H9 (cell line): ENCODE data around the gene DCAF4L1. TPM values are rescaled to one million over a fixed set of nuclear protein-coding genes. Genes with fewer than 3 reads are reported as not detected.

ENCODE experiments used
- DNase-seq: peaks from one replicate; pipeline ENCODE4 v3.0.0-alpha.2; 2017
- H2AFZ ChIP-seq: one replicate; pipeline ENCODE4 v1.6.1; 2013; ENCODE audit warnings: mild to moderate bottlenecking, low read length, control low read depth, moderate library complexity
- H2AK5ac ChIP-seq: 2 replicates; pipeline ENCODE4 v1.6.1; 2013; ENCODE audit warnings: low read length, control low read depth, mixed read lengths; ENCODE audit not compliant: insufficient read length
- H2BK120ac ChIP-seq: one replicate; pipeline ENCODE4 v1.6.1; 2013; ENCODE audit warnings: low read depth, mild to moderate bottlenecking, low read length, control low read depth, inconsistent platforms; ENCODE audit not compliant: poor library complexity, severe bottlenecking
- H2BK12ac ChIP-seq: 2 replicates; pipeline ENCODE4 v1.6.1; 2013; ENCODE audit warnings: low read length, control low read depth, mixed read lengths, low read depth; ENCODE audit not compliant: insufficient read length
- H2BK15ac ChIP-seq: 2 replicates; pipeline ENCODE4 v1.6.1; 2013; ENCODE audit warnings: low read depth, low read length, control low read depth
- H2BK20ac ChIP-seq: one replicate; pipeline ENCODE4 v1.6.1; 2013; ENCODE audit warnings: low read depth, mild to moderate bottlenecking, low read length, control low read depth, inconsistent platforms; ENCODE audit not compliant: poor library complexity, severe bottlenecking
- H2BK5ac ChIP-seq: 2 replicates; pipeline ENCODE4 v1.6.1; 2013; ENCODE audit warnings: low read length, control low read depth, mixed read lengths; ENCODE audit not compliant: insufficient read length
- H3K14ac ChIP-seq: 2 replicates; pipeline ENCODE4 v1.6.1; 2013; ENCODE audit warnings: low read length, control low read depth; ENCODE audit not compliant: insufficient read depth
- H3K18ac ChIP-seq: 2 replicates; pipeline ENCODE4 v1.6.1; 2013; ENCODE audit warnings: low read depth, mild to moderate bottlenecking, mixed read lengths, low read length, control low read depth; ENCODE audit not compliant: insufficient read length
- H3K23ac ChIP-seq: 2 replicates; pipeline ENCODE4 v1.6.1; 2013; ENCODE audit warnings: low read length, control low read depth, mixed read lengths, low read depth; ENCODE audit not compliant: insufficient read length
- H3K23me2 ChIP-seq: 2 replicates; pipeline ENCODE4 v1.6.1; 2013; ENCODE audit warnings: low read depth, mild to moderate bottlenecking, mixed read lengths, low read length, control low read depth; ENCODE audit not compliant: insufficient read length, poor library complexity, severe bottlenecking
- H3K27ac ChIP-seq: 2 replicates; pipeline ENCODE4 v1.5.1; 2013; ENCODE audit warnings: low read length, control low read depth, mixed read lengths, low read depth; ENCODE audit not compliant: insufficient read length
- H3K27me3 ChIP-seq: 2 replicates; pipeline ENCODE4 v1.6.1; 2013; ENCODE audit warnings: low read length, control low read depth, inconsistent platforms; ENCODE audit not compliant: insufficient read depth
- H3K4ac ChIP-seq: 2 replicates; pipeline ENCODE4 v1.6.1; 2013; ENCODE audit warnings: low read depth, mild to moderate bottlenecking, control low read depth, inconsistent platforms, low read length, moderate library complexity
- H3K4me1 ChIP-seq: 2 replicates; pipeline ENCODE4 v1.6.1; 2013; ENCODE audit warnings: low read length, control low read depth, inconsistent platforms; ENCODE audit not compliant: insufficient read depth
- H3K4me2 ChIP-seq: 2 replicates; pipeline ENCODE4 v1.6.1; 2013; ENCODE audit warnings: low read length, control low read depth, mixed read lengths; ENCODE audit not compliant: insufficient read length, insufficient read depth
- H3K56ac ChIP-seq: 2 replicates; pipeline ENCODE4 v1.6.1; 2013; ENCODE audit warnings: low read depth, mild to moderate bottlenecking, mixed read lengths, low read length, control low read depth; ENCODE audit not compliant: insufficient read length
- H3K79me1 ChIP-seq: 2 replicates; pipeline ENCODE4 v1.6.1; 2013; ENCODE audit warnings: low read depth, mild to moderate bottlenecking, moderate library complexity, low read length, control low read depth, inconsistent platforms; ENCODE audit not compliant: insufficient read depth, poor library complexity, severe bottlenecking
- H3K79me2 ChIP-seq: 2 replicates; pipeline ENCODE4 v1.6.1; 2013; ENCODE audit warnings: low read length, control low read depth, inconsistent platforms; ENCODE audit not compliant: insufficient read depth
- H3K9ac ChIP-seq: 2 replicates; pipeline ENCODE4 v1.6.1; 2013; ENCODE audit warnings: low read length, control low read depth, mixed read lengths; ENCODE audit not compliant: insufficient read length; ENCODE audit errors: extremely low read depth
- H3K9me3 ChIP-seq: one replicate; pipeline ENCODE4 v1.6.1; 2013; ENCODE audit warnings: low read depth, low read length, inconsistent platforms; ENCODE audit not compliant: control insufficient read depth
- H3T11ph ChIP-seq: one replicate; pipeline ENCODE4 v1.6.1; 2013; ENCODE audit warnings: mild to moderate bottlenecking, low read length, control low read depth, inconsistent platforms
- H4K20me1 ChIP-seq: one replicate; pipeline ENCODE4 v1.6.1; 2013; ENCODE audit not compliant: control insufficient read depth, insufficient read length, insufficient read depth
- H4K5ac ChIP-seq: 2 replicates; pipeline ENCODE4 v1.6.1; 2013; ENCODE audit warnings: low read depth, mild to moderate bottlenecking, mixed read lengths, low read length, control low read depth; ENCODE audit not compliant: insufficient read length
- H4K8ac ChIP-seq: replicated peaks from 2 replicates; pipeline ENCODE4 v1.6.1; 2013; ENCODE audit warnings: low read length, control low read depth, mixed read lengths, low read depth; ENCODE audit not compliant: insufficient read length
- H4K91ac ChIP-seq: 2 replicates; pipeline ENCODE4 v1.6.1; 2013; ENCODE audit warnings: low read depth, mild to moderate bottlenecking, moderate library complexity, mixed read lengths, low read length, control low read depth; ENCODE audit not compliant: insufficient read length
- H3K27ac Mint-ChIP-seq, 3 experiments: 2 replicates in 2 of 3; 3 replicates in 1 of 3; pipeline ENCODE4 v1.8.0; 2020 to 2021; ENCODE audit warnings: mixed read lengths in 3 of 3, mild to moderate bottlenecking in 1 of 3, moderate library complexity in 1 of 3
- H3K27me3 Mint-ChIP-seq: 2 replicates; pipeline ENCODE4 v1.8.0; 2021; ENCODE audit warnings: low read depth, mild to moderate bottlenecking, moderate library complexity, mixed read lengths
- H3K36me3 Mint-ChIP-seq, 3 experiments: 2 replicates in 2 of 3; 3 replicates in 1 of 3; pipeline ENCODE4 v1.8.0; 2020 to 2021; ENCODE audit warnings: low read depth in 3 of 3, mixed read lengths in 3 of 3; ENCODE audit not compliant: insufficient read depth in 1 of 3
- H3K4me1 Mint-ChIP-seq, 2 experiments: 2 replicates each; pipeline ENCODE4 v1.8.0; 2020; ENCODE audit warnings: mixed read lengths in 2 of 2
- H3K4me3 Mint-ChIP-seq, 2 experiments: 2 replicates in 1 of 2; 3 replicates in 1 of 2; pipeline ENCODE4 v1.8.0; 2020 to 2021; ENCODE audit warnings: mild to moderate bottlenecking in 2 of 2, mixed read lengths in 2 of 2, moderate library complexity in 1 of 2
- H3K9me3 Mint-ChIP-seq, 2 experiments: 2 replicates in 1 of 2; 3 replicates in 1 of 2; pipeline ENCODE4 v1.8.0; 2020; ENCODE audit warnings: mild to moderate bottlenecking in 2 of 2, mixed read lengths in 2 of 2, moderate library complexity in 1 of 2
- WGBS: extraction: QIAGEN DNeasy Blood & Tissue Kit; methylation state at CpG from one replicate; pipeline ENCODE4 v1.1.7; 2013; ENCODE audit warnings: missing lambda C conversion rate, low lambda C conversion rate, mixed read lengths; ENCODE audit not compliant: insufficient read length; ENCODE audit errors: extremely low coverage; 5-methylcytosine and 5-hydroxymethylcytosine counted together
- total RNA-seq: library from RNA; stranded (reverse); gene quantifications from 2 replicates; pipeline ENCODE4 v1.2.1, GENCODE V29; 2021
- TF ChIP-seq, protein P1 (sequence below): fragments of 200-600 bp; sonication (generic); conservative IDR thresholded peaks from 3 replicates; pipeline ENCODE4 v1.8.0; 2021; ENCODE audit warnings: antibody characterized with exemption, mild to moderate bottlenecking

The DCAF4L1 gene
- total RNA-seq, 1 experiment from 2014 or later, result 0.07 TPM

DNA sequence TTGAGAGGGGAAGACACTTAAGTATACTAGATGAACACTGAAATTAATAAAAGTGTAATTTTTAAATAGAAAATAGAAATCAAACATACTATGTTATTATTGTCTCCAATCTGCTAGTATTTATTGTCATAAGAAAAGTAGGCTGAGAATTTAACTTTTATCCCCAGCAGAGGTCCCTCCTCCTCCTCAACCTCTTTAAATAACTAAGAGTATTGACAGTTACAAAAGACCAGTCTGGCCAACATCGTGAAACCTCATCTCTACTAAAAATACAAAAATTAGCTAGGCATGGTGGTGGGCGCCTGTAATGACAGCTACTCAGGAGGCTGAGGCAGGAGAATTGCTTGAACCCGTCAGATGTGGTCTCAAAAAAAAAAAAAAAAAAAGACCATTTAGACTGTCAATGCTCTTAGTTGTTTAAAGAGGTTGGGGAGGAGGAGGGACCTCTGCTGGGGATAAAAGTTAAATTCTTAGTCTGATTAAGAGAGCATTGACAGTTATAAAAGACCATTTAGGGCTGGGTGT lies 13.0 kb downstream of the DCAF4L1 start:
- Histone ChIP-seq H3K4me2 (no peak overlapping the region), H2BK5ac (no peak overlapping the region), H3K4ac (no peak overlapping the region), H3K27ac (no peak overlapping the region), H2BK12ac (no peak overlapping the region), H3K56ac (no peak overlapping the region), H3K23ac (no peak overlapping the region), H3K79me1 (peaks cover 9% of the 10 kb centered on the region), H3K4me1 (no peaks in the 10 kb centered on the region), H4K8ac (no peak overlapping the region), H3K27me3 (no peaks in the 10 kb centered on the region), H3T11ph (no peak overlapping the region), H3K18ac (no peak overlapping the region), H4K5ac (no peak overlapping the region), H3K23me2 (peaks cover 12% of the 10 kb centered on the region), H3K79me2 (peaks cover 8% of the 10 kb centered on the region; the same call in 1 of the 2 replicates), H4K91ac (no peak overlapping the region), H3K9ac (no peak overlapping the region), H2BK20ac (no peak overlapping the region), H3K9me3 (no peaks in the 10 kb centered on the region), H2AK5ac (no peak overlapping the region), H2BK15ac (no peak overlapping the region), H4K20me1 (no peaks in the 10 kb centered on the region), H2AFZ (no peak overlapping the region), H3K14ac (no peak overlapping the region), H2BK120ac (no peak overlapping the region)
- Mint-ChIP-seq H3K9me3 (no peaks in the 10 kb centered on the region), H3K27me3 (no peaks in the 10 kb centered on the region), H3K36me3 (peaks cover 0 to 3% (median 0%) of the 10 kb centered on the region in 3 experiments; a peak in 2 of 7 replicates), H3K27ac (no peak overlapping the region), H3K4me3 (no peak overlapping the region), H3K4me1 (peaks cover 10 to 12% of the 10 kb centered on the region in 2 experiments)
- WGBS, result no CpG with 5 or more reads among the region's 3 CpGs
- DNase-seq, result no peak
- TF ChIP-seq, protein P1, sequence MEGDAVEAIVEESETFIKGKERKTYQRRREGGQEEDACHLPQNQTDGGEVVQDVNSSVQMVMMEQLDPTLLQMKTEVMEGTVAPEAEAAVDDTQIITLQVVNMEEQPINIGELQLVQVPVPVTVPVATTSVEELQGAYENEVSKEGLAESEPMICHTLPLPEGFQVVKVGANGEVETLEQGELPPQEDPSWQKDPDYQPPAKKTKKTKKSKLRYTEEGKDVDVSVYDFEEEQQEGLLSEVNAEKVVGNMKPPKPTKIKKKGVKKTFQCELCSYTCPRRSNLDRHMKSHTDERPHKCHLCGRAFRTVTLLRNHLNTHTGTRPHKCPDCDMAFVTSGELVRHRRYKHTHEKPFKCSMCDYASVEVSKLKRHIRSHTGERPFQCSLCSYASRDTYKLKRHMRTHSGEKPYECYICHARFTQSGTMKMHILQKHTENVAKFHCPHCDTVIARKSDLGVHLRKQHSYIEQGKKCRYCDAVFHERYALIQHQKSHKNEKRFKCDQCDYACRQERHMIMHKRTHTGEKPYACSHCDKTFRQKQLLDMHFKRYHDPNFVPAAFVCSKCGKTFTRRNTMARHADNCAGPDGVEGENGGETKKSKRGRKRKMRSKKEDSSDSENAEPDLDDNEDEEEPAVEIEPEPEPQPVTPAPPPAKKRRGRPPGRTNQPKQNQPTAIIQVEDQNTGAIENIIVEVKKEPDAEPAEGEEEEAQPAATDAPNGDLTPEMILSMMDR, result peak; percentile 28; the same call in 2 of the 3 replicates
